ENCODE measurements around the gene GOLGA5. TPM values are rescaled to one million over a fixed set of nuclear protein-coding genes. Genes with fewer than 3 reads are reported as not detected.

Gene GOLGA5
- total RNA-seq, 1 donor from 2014 or later, result 16.6 TPM

DNA sequence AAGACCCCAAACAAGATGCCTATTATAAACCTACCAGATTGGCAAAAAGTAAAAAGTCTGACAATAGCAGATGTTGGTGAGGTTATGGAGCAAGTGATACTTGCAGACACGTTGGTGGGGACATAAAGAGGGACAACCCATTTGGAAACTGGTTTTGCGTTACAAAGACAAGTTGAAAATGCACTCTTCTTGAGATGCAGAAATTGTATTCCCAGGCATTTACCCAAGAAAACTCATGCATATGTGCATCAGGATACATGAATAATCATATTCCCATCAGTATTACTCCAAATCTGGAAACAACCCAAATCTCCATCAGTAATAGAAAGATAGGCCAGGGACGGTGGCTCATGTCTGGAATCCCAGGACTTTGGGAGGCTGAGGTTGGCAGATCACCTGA, 12.8 kb upstream of the GOLGA5 start:
- H3K4me3 Mint-ChIP-seq, result no peak overlapping the region
- DNase-seq (no peak), ATAC-seq (ENCODE audit: low read depth) (no peak)
- H3K9me3 Mint-ChIP-seq, result no peaks in the 10 kb centered on the region
- no peaks in the 10 kb centered on the region for H3K27me3 Mint-ChIP-seq
- no peaks in the 10 kb centered on the region for H3K36me3 Mint-ChIP-seq (ENCODE audit: low read depth)
- no peak overlapping the region for H3K27ac Mint-ChIP-seq
- ChIA-PET POLR2A (interaction anchor here (1.6 kb wide), 1 partner anchor 33 kb away, joined by 5 read pairs; the partner anchor contains the start of gene LGMN), CTCF (interaction anchor here (1.5 to 3.8 kb wide), 3 partner anchors 67 to 95 kb away, joined by 7 to 73 read pairs (median 14); no protein-coding TSS in a partner anchor)
- H3K4me1 Mint-ChIP-seq, result peaks cover 27% of the 10 kb centered on the region
- intact Hi-C loops (cut with micrococcal nuclease), result no loop called here
- TF ChIP-seq, protein P1, sequence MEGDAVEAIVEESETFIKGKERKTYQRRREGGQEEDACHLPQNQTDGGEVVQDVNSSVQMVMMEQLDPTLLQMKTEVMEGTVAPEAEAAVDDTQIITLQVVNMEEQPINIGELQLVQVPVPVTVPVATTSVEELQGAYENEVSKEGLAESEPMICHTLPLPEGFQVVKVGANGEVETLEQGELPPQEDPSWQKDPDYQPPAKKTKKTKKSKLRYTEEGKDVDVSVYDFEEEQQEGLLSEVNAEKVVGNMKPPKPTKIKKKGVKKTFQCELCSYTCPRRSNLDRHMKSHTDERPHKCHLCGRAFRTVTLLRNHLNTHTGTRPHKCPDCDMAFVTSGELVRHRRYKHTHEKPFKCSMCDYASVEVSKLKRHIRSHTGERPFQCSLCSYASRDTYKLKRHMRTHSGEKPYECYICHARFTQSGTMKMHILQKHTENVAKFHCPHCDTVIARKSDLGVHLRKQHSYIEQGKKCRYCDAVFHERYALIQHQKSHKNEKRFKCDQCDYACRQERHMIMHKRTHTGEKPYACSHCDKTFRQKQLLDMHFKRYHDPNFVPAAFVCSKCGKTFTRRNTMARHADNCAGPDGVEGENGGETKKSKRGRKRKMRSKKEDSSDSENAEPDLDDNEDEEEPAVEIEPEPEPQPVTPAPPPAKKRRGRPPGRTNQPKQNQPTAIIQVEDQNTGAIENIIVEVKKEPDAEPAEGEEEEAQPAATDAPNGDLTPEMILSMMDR (IDR thresholded peaks at IDR 0.05), result no peak

DNA sequence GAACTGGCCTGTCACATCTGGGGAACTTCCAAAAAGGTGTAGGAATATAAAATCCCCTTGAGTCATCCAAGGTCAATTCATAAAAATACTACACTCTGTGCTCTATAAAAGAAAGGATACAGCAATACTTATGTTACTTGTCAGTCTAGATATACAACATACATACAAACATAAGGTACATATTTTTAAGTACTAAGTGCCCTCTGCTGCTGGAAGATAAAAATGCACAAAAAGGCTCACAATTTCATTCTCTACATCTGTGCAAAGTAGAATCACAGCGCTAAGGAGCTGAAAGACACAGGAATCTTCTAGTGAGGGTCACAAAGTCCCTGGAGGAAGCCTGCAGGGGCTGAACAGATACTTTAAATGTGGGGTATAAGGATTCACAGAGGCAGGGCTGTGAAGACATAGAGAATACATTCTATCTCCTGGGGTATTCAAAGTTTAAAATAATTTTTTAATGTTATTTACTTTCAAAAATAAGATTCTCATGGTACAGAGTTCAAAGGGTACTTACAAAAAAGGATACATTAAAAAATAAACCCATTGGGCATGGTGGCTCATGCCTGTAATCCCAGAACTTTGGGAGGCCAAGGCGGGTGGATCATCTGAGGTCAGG, 10.2 kb upstream of the GOLGA5 start:
- peaks cover 13% of the 10 kb centered on the region for H3K4me1 Mint-ChIP-seq
- DNase-seq (no peak), ATAC-seq (ENCODE audit: low read depth) (peak; percentile 85)
- H3K27ac Mint-ChIP-seq, result no peak overlapping the region
- no peaks in the 10 kb centered on the region for H3K36me3 Mint-ChIP-seq (ENCODE audit: low read depth)
- ChIA-PET CTCF (interaction anchor here (0.7 to 3.8 kb wide), 11 partner anchors 8 to 215 kb away, joined by 3 to 73 read pairs (median 4); no protein-coding TSS in a partner anchor), POLR2A (no interaction called here)
- H3K4me3 Mint-ChIP-seq, result no peak overlapping the region
- no peaks in the 10 kb centered on the region for H3K27me3 Mint-ChIP-seq
- peaks cover 3% of the 10 kb centered on the region for H3K9me3 Mint-ChIP-seq
- TF ChIP-seq, protein P1 (IDR thresholded peaks at IDR 0.05), result peak; percentile 34
- intact Hi-C loops (cut with micrococcal nuclease), result loop anchor here (1.0 to 2.0 kb wide), 3 partner anchors 35 to 97 kb away; partner anchors contain the start of gene LGMN

DNA sequence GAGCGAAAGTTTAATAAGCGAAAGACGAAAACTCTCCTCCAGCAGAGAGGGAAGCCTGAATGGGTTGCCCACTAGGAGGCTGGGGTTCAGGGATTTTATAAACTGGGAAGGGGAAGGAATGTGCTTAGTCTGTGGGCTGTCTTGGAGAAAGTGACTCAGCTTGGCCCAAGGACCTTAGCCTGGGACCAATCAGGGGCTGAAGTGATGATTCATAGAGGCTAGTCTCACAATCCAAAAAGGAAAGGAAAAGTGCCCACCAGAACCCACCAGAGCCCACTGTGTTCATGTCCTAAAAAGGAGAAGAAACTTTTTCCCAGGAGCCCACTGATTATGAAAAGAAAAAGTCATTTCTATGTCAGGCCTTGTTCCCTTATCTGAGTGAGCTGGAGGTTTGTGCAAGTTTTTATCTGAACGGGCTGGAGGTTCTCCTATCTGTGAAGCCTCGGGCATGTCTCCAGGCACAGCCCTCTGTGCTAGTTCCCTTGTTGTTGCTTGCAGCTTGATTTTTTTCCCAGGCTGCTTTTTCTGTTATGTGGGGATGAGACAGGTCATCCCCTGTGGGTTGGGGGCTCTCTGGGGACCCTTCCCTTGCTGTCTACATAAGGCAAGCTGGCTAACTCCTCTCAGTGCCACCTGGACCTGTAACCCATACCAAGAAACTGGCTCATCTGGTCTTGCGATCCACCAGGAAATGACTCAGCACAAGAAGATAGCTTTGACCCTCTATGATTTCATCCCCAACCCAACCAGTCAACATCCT, 8.3 kb upstream of the GOLGA5 start:
- no peaks in the 10 kb centered on the region for H3K27me3 Mint-ChIP-seq
- peaks cover 7% of the 10 kb centered on the region for H3K4me1 Mint-ChIP-seq
- TF ChIP-seq, protein P1 (IDR thresholded peaks at IDR 0.05), result no peak
- DNase-seq (no peak), ATAC-seq (ENCODE audit: low read depth) (no peak)
- no peak overlapping the region for H3K27ac Mint-ChIP-seq
- CTCF ChIA-PET, result interaction anchor here (0.9 to 3.7 kb wide), 6 partner anchors 9 to 99 kb away, joined by 3 to 21 read pairs (median 5); no protein-coding TSS in a partner anchor
- peaks cover 15% of the 10 kb centered on the region for H3K9me3 Mint-ChIP-seq
- H3K4me3 Mint-ChIP-seq, result no peak overlapping the region
- POLR2A ChIA-PET, result interaction anchor here (0.6 kb wide), 1 partner anchor 44 kb away, joined by 7 read pairs; no protein-coding TSS in a partner anchor
- intact Hi-C loops (cut with micrococcal nuclease), result loop anchor here (5.0 kb wide), 1 partner anchor 194 kb away; no protein-coding TSS in a partner anchor
- H3K36me3 Mint-ChIP-seq (ENCODE audit: low read depth), result peaks cover 5% of the 10 kb centered on the region

DNA sequence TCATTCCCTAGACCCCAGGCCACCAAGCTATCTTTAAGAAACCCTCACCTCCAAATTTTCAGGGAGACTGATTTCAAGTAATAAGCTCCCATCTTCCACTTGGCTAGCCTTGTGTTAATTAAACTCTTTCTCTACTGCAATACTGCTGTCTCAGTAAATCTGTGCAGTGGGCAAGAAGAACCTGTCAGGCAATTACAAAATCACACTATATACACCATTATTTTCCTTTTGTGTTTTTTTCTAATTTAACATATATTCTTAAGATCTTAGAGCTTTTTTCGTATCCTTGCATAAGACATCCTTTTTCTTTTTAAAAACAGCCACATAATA, 7.7 kb upstream of the GOLGA5 start:
- intact Hi-C loops (cut with micrococcal nuclease), result loop anchor here (5.0 kb wide), 1 partner anchor 194 kb away; no protein-coding TSS in a partner anchor
- CTCF ChIA-PET, result interaction anchor here (0.9 to 3.7 kb wide), 5 partner anchors 65 to 100 kb away, joined by 4 to 21 read pairs (median 6); no protein-coding TSS in a partner anchor
- POLR2A ChIA-PET, result no interaction called here

More for the DNA sequence above, 7.7 kb upstream of the GOLGA5 start:
- Mint-ChIP-seq H3K36me3 (ENCODE audit: low read depth) (peaks cover 5% of the 10 kb centered on the region), H3K9me3 (peaks cover 16% of the 10 kb centered on the region), H3K27ac (no peak overlapping the region), H3K27me3 (no peaks in the 10 kb centered on the region), H3K4me1 (peaks cover 7% of the 10 kb centered on the region), H3K4me3 (no peak overlapping the region)
- ATAC-seq (ENCODE audit: low read depth) (no peak), DNase-seq (no peak)
- TF ChIP-seq, protein P1 (IDR thresholded peaks at IDR 0.05), result no peak

All from activated B cell treated with CpG ODN at 0.5 μM for 24 hours (primary cell).